SK-N-SH treated with all-trans-retinoic acid at 6 μM for 48 hours (cell line): ENCODE measurements around the gene AEBP2.

ENCODE experiments used
- ATAC-seq: fragments of 200-7000 bp; cut with Tn5 transposase; 3 replicates; pipeline ENCODE4 v1.9.1; 2020; ENCODE audit warnings: mild to moderate bottlenecking, moderate library complexity
- ARNTL ChIP-seq: fragments of 450-650 bp; formaldehyde crosslinking; IDR thresholded peaks from 2 replicates; pipeline ENCODE4 v1.5.0; 2020; ENCODE audit warnings: low read depth, mild to moderate bottlenecking, moderate library complexity, borderline replicate concordance
- BACH2 ChIP-seq: fragments of 250-450 bp; sonication (Bioruptor Pico); IDR thresholded peaks from 2 replicates; pipeline ENCODE4 v1.9.0; 2021; ENCODE audit warnings: mild to moderate bottlenecking, borderline replicate concordance
- CSDC2 ChIP-seq: fragments of 250-450 bp; sonication (Bioruptor Pico); IDR thresholded peaks from 2 replicates; pipeline ENCODE4 v1.5.0; 2020; ENCODE audit warnings: mild to moderate bottlenecking, moderate library complexity
- ESRRG ChIP-seq: fragments of 250-450 bp; sonication (Bioruptor Pico); IDR thresholded peaks from 2 replicates; pipeline ENCODE4 v1.6.1; 2021; ENCODE audit warnings: mild to moderate bottlenecking
- GLIS3 ChIP-seq: fragments of 250-450 bp; sonication (Bioruptor Pico); IDR thresholded peaks from 2 replicates; pipeline ENCODE4 v1.5.0; 2020; ENCODE audit warnings: mild to moderate bottlenecking, moderate library complexity
- ISL1 ChIP-seq: fragments of 250-450 bp; sonication (Bioruptor Pico); IDR thresholded peaks from 2 replicates; pipeline ENCODE4 v2.1.2; 2022; ENCODE audit warnings: mild to moderate bottlenecking, moderate library complexity
- OSR1 ChIP-seq: fragments of 250-450 bp; sonication (Bioruptor Pico); IDR thresholded peaks from 2 replicates; pipeline ENCODE4 v1.8.0; 2022; ENCODE audit warnings: moderate library complexity, mild to moderate bottlenecking, inconsistent platforms
- PPARA ChIP-seq: fragments of 250-450 bp; sonication (Bioruptor Pico); IDR thresholded peaks from 2 replicates; pipeline ENCODE4 v1.5.0; 2020; ENCODE audit warnings: mild to moderate bottlenecking, borderline replicate concordance
- RARB ChIP-seq: fragments of 250-450 bp; sonication (Bioruptor Pico); IDR thresholded peaks from 2 replicates; pipeline ENCODE4 v1.8.0; 2021; ENCODE audit warnings: mild to moderate bottlenecking, moderate library complexity
- SNAI2 ChIP-seq: fragments of 250-450 bp; sonication (Bioruptor Pico); IDR thresholded peaks from 2 replicates; pipeline ENCODE4 v1.5.0; 2020; ENCODE audit warnings: mild to moderate bottlenecking, moderate library complexity
- TCF4 ChIP-seq: fragments of 250-450 bp; sonication (Bioruptor Pico); IDR thresholded peaks from 2 replicates; pipeline ENCODE4 v1.8.0; 2021; ENCODE audit warnings: mild to moderate bottlenecking, moderate library complexity, borderline replicate concordance
- ZC3H10 ChIP-seq: fragments of 250-450 bp; sonication (Bioruptor Pico); IDR thresholded peaks from 2 replicates; pipeline ENCODE4 v1.5.1; 2021; ENCODE audit warnings: mild to moderate bottlenecking, moderate library complexity
- ZFP3 ChIP-seq: fragments of 250-450 bp; sonication (Bioruptor Pico); IDR thresholded peaks from 2 replicates; pipeline ENCODE4 v1.5.0; 2020; ENCODE audit warnings: mild to moderate bottlenecking, moderate library complexity
- ZFP30 ChIP-seq: fragments of 450-650 bp; formaldehyde crosslinking; IDR thresholded peaks from 2 replicates; pipeline ENCODE4 v1.5.0; 2022; ENCODE audit warnings: mild to moderate bottlenecking, moderate library complexity
- ZNF565 ChIP-seq: fragments of 450-650 bp; formaldehyde crosslinking; conservative IDR thresholded peaks from 2 replicates; pipeline ENCODE4 v1.5.0; 2020; ENCODE audit warnings: low read depth, mild to moderate bottlenecking, moderate library complexity
- ZNF70 ChIP-seq: fragments of 450-650 bp; formaldehyde crosslinking; IDR thresholded peaks from 2 replicates; pipeline ENCODE4 v1.5.0; 2020; ENCODE audit warnings: mild to moderate bottlenecking, moderate library complexity
- TF ChIP-seq, protein P1 (sequence below): fragments of 250-450 bp; sonication (Bioruptor Pico); IDR thresholded peaks from 2 replicates; pipeline ENCODE4 v1.5.0; 2020; ENCODE audit warnings: mild to moderate bottlenecking, moderate library complexity
- TF ChIP-seq, protein P2 (sequence below): fragments of 250-450 bp; sonication (Bioruptor Pico); IDR thresholded peaks from 2 replicates; pipeline ENCODE4 v1.8.0; 2021; ENCODE audit warnings: low read depth, mild to moderate bottlenecking, moderate library complexity, borderline replicate concordance
- TF ChIP-seq, protein P3 (sequence below): fragments of 250-450 bp; sonication (Bioruptor Pico); IDR thresholded peaks from 2 replicates; pipeline ENCODE4 v1.8.0; 2020; ENCODE audit warnings: mild to moderate bottlenecking, moderate library complexity, borderline replicate concordance
- TF ChIP-seq, protein P4 (sequence below): fragments of 250-450 bp; sonication (Bioruptor Pico); IDR thresholded peaks from 2 replicates; pipeline ENCODE4 v1.5.1; 2021; ENCODE audit warnings: mild to moderate bottlenecking, moderate library complexity
- TF ChIP-seq, protein P5 (sequence below): fragments of 250-450 bp; sonication (Bioruptor Pico); IDR thresholded peaks from 2 replicates; pipeline ENCODE4 v1.5.1; 2020; ENCODE audit warnings: low read depth, mild to moderate bottlenecking, moderate library complexity

The AEBP2 gene

DNA sequence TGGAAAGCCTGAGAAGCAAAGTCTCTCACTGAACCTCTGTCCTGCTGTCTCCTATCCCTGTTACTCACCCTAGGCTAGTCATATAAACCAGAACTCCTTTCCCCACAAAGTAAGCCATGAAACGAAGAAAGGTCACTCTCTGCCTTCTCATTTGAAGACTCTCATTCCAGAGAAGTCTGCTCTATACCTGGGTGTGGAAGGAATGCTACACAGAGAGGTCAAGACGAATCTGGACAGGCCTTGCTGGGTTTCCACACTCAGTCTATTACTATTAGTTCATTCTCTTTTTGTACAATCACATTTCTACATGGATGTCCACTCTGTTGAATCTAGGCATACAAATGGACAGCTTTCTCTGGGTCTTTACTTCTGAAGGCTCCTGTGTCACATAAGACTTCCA, 2.4 kb upstream of the AEBP2 start:
- ATAC-seq, result no peak
- TF ChIP-seq BACH2, result no peak
- TF ChIP-seq, protein P1, sequence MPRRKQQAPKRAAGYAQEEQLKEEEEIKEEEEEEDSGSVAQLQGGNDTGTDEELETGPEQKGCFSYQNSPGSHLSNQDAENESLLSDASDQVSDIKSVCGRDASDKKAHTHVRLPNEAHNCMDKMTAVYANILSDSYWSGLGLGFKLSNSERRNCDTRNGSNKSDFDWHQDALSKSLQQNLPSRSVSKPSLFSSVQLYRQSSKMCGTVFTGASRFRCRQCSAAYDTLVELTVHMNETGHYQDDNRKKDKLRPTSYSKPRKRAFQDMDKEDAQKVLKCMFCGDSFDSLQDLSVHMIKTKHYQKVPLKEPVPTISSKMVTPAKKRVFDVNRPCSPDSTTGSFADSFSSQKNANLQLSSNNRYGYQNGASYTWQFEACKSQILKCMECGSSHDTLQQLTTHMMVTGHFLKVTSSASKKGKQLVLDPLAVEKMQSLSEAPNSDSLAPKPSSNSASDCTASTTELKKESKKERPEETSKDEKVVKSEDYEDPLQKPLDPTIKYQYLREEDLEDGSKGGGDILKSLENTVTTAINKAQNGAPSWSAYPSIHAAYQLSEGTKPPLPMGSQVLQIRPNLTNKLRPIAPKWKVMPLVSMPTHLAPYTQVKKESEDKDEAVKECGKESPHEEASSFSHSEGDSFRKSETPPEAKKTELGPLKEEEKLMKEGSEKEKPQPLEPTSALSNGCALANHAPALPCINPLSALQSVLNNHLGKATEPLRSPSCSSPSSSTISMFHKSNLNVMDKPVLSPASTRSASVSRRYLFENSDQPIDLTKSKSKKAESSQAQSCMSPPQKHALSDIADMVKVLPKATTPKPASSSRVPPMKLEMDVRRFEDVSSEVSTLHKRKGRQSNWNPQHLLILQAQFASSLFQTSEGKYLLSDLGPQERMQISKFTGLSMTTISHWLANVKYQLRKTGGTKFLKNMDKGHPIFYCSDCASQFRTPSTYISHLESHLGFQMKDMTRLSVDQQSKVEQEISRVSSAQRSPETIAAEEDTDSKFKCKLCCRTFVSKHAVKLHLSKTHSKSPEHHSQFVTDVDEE (CRISPR knock-in tag), result no peak
- TF ChIP-seq, protein P2, sequence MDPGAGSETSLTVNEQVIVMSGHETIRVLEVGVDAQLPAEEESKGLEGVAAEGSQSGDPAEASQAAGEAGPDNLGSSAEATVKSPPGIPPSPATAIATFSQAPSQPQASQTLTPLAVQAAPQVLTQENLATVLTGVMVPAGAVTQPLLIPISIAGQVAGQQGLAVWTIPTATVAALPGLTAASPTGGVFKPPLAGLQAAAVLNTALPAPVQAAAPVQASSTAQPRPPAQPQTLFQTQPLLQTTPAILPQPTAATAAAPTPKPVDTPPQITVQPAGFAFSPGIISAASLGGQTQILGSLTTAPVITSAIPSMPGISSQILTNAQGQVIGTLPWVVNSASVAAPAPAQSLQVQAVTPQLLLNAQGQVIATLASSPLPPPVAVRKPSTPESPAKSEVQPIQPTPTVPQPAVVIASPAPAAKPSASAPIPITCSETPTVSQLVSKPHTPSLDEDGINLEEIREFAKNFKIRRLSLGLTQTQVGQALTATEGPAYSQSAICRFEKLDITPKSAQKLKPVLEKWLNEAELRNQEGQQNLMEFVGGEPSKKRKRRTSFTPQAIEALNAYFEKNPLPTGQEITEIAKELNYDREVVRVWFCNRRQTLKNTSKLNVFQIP (CRISPR knock-in tag), result no peak
- no peak for TF ChIP-seq ZNF70 (CRISPR knock-in tag)
- TF ChIP-seq, protein P3, sequence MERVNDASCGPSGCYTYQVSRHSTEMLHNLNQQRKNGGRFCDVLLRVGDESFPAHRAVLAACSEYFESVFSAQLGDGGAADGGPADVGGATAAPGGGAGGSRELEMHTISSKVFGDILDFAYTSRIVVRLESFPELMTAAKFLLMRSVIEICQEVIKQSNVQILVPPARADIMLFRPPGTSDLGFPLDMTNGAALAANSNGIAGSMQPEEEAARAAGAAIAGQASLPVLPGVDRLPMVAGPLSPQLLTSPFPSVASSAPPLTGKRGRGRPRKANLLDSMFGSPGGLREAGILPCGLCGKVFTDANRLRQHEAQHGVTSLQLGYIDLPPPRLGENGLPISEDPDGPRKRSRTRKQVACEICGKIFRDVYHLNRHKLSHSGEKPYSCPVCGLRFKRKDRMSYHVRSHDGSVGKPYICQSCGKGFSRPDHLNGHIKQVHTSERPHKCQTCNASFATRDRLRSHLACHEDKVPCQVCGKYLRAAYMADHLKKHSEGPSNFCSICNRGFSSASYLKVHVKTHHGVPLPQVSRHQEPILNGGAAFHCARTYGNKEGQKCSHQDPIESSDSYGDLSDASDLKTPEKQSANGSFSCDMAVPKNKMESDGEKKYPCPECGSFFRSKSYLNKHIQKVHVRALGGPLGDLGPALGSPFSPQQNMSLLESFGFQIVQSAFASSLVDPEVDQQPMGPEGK (CRISPR knock-in tag), result no peak
- no peak for TF ChIP-seq SNAI2 (CRISPR knock-in tag)
- no peak for TF ChIP-seq OSR1

DNA sequence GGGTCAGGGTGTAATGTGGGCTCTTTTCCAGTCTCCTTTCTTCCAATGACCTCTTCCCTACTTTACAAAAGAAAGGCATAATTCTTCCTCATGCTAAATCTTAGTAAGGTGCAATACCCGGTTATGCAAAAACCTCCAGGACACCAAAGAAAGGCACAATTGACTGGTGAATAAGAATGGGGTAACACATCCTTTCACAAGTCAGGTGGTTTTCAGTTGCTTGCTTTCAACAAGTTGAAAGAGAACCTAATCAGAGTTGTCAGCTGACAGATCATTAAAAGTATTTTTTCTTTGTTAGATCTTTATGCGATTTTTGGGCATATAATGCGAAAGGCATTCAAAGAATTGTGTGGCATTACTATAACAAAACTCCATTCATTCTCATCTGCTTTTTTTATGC, 1.3 kb upstream of the AEBP2 start:
- ATAC-seq, result no peak
- TF ChIP-seq, protein P3 (CRISPR knock-in tag), result no peak

DNA sequence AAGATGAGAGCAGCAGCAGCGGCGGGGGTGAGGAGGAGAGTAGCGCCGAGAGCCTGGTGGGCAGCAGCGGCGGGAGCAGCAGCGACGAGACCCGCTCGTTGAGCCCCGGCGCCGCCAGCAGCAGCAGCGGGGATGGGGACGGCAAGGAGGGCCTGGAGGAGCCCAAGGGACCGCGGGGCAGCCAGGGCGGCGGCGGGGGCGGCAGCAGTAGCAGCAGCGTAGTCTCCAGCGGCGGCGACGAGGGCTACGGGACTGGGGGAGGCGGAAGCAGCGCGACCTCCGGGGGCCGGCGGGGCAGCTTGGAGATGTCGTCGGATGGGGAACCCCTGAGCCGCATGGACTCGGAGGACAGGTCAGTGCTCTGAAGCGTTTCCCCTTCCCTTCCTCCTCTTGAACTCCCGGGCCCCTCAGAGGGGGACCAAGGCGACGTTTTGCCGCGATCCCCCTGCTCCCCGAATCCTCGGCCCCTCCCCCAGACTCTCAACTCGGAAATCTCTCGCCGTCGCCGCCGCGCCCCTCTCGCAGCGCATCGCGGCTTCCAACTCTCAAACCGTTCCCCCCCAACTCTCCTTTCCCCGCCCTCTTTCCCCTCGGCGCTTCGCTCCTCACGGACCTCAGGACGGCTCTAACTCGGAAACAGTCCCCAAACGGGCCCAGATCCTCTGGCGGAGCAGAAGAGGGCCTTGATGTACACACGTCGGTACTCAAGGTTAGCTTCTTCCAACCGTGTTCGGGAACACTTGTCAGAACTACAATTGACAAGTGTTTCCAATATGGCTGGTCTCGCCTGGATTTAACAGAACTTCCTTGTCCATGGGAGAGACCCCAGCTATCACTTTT, 947 bp downstream of the AEBP2 start:
- ATAC-seq, result peak; percentile 61
- no peak for TF ChIP-seq GLIS3 (CRISPR knock-in tag)
- no peak for TF ChIP-seq ISL1 (CRISPR knock-in tag)
- TF ChIP-seq, all 23 proteins: peak for 0

DNA sequence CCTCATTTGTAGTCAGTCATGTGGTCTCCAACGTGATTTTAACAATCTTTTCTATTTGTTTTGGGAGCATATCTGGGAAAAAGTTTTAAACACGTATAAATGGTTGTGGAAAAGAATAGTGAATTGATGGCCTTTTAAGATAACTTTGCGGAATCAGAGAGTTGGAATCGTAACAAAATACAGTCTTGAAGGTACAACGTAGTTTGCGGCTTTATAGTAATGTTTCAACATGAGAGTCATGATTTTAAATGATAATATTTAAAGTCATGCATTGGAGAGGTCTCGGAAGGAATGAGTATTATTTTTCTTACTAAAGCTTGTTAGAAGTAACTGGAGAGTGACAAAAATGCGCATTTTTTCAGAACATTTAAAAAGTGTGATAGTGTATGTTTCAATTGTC, 1.6 kb downstream of the AEBP2 start:
- ATAC-seq, result no peak
- TF ChIP-seq, protein P4, sequence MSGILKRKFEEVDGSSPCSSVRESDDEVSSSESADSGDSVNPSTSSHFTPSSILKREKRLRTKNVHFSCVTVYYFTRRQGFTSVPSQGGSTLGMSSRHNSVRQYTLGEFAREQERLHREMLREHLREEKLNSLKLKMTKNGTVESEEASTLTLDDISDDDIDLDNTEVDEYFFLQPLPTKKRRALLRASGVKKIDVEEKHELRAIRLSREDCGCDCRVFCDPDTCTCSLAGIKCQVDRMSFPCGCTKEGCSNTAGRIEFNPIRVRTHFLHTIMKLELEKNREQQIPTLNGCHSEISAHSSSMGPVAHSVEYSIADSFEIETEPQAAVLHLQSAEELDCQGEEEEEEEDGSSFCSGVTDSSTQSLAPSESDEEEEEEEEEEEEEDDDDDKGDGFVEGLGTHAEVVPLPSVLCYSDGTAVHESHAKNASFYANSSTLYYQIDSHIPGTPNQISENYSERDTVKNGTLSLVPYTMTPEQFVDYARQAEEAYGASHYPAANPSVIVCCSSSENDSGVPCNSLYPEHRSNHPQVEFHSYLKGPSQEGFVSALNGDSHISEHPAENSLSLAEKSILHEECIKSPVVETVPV (CRISPR knock-in tag), result no peak
- TF ChIP-seq, protein P5, sequence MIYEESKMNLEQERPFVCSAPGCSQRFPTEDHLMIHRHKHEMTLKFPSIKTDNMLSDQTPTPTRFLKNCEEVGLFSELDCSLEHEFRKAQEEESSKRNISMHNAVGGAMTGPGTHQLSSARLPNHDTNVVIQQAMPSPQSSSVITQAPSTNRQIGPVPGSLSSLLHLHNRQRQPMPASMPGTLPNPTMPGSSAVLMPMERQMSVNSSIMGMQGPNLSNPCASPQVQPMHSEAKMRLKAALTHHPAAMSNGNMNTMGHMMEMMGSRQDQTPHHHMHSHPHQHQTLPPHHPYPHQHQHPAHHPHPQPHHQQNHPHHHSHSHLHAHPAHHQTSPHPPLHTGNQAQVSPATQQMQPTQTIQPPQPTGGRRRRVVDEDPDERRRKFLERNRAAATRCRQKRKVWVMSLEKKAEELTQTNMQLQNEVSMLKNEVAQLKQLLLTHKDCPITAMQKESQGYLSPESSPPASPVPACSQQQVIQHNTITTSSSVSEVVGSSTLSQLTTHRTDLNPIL (CRISPR knock-in tag), result no peak
- TF ChIP-seq ARNTL (CRISPR knock-in tag) (no peak), BACH2 (no peak), TCF4 (CRISPR knock-in tag) (no peak), ZC3H10 (CRISPR knock-in tag) (no peak), PPARA (CRISPR knock-in tag) (no peak), CSDC2 (CRISPR knock-in tag) (no peak), ISL1 (CRISPR knock-in tag) (no peak), ESRRG (CRISPR knock-in tag) (no peak), ZFP30 (CRISPR knock-in tag) (no peak), RARB (CRISPR knock-in tag) (no peak), ZFP3 (CRISPR knock-in tag) (no peak), ZNF565 (CRISPR knock-in tag) (no peak), GLIS3 (CRISPR knock-in tag) (no peak)
- TF ChIP-seq, protein P1 (CRISPR knock-in tag), result no peak
